ENCODE data around the gene SIRT4.
A peak's percentile ranks its signal among the peaks of the same experiment; 100 is the strongest.

SIRT4 gene

GRCh38 chr12:120278137-120279069 lies 23.7 kb upstream of the SIRT4 start:
- no peak for DNase-seq (ENCODE audit: low read depth, low spot score)

GRCh38 chr12:120283318-120283717 lies 18.8 kb upstream of the SIRT4 start:
- DNase-seq (ENCODE audit: low read depth, low spot score) = peak; percentile 11

DNA sequence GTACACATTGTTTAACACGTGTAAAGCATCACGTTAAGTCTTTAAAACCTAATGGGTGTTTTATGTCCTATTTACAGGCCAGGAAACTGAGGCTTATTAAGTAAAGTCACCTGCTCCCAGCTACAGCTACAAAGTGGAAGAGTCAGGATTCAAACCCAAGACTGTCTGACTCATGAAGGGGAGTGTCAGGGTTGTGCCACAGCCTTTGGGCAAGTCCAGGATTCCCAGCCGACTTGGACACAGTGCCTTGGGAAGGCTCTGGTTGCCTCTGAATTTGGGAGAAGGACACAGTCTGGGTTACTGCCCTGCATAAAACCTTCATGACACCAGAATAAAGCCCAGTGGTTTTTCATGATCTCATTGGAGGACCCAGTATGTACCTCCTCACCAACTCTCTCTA lies 17.7 kb upstream of the SIRT4 start:
- DNase-seq (ENCODE audit: low read depth, low spot score) = no peak

GRCh38 chr12:120286768-120287490 lies 15.2 kb upstream of the SIRT4 start:
- DNase-seq (ENCODE audit: low read depth, low spot score) = peak; percentile 47

DNA sequence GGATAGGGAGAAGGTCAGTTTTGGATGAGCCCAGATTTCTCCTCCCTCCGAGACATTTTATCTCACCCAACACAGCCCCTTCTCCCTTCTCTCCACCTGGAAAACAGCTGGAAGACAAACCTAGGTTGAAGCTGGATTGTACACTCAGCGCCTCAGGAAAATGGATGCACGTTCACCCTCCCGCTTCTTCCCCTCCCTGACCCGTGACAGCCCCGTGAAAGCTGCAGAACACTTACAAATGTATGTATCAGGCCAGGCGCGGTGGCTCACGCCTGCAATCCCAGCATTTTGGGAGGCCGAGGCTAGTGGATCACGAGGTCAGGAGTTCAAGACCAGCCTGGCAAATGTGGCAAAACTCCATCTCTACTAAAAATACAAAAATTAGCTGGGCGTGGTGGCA lies 14.6 kb upstream of the SIRT4 start:
- no peak for DNase-seq (ENCODE audit: low read depth, low spot score)

DNA sequence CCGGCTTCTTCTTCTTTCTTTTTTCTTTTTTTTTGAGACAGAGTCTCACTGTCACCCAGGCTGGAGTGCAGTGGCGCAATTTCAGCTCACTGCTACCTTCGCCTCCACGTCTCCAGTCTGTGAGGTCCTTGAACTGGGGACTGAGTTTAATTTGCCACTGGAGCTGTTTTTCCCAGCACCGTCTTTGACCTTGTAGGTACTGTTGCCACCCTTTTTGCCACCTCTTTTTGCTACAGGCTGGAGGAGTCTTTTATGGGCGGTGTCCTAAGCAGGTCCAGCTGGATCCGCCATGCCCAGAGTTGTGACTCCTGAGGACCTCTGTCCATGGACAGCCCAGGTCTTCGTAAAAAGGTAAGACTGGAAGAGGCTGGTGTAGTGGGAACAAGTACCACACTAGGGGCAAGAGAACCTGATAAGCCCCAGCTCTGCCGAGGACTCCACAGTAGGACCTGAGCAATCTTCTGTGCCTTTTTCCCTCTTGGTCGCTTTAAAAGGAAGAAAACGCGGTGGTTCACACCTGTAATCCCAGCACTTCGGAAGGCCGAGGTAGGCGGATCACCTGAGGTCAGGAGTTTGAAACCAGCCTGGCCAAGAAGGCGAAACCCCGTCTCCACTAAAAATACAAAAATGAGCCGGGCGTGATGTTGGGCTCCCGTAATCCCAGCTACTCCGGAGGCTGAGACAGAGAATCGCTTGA lies 11.4 kb upstream of the SIRT4 start:
- DNase-seq (ENCODE audit: low read depth, low spot score) = peak; percentile 21

DNA sequence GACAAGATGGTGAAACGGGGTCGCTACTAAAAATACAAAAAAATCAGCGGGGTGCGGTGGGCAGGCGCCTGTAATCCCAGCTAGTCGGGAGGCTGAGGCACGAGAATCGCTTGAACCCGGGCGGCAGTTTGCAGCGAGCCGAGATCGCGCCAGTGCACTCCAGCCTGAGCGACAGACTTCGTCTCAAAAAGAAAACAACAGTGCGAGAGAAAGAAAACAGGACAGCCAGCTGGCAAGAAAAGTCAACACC lies 9.8 kb upstream of the SIRT4 start:
- DNase-seq (ENCODE audit: low read depth, low spot score) = no peak

- peak; percentile 92 for DNase-seq (ENCODE audit: low read depth, low spot score)
Measured at GRCh38 chr12:120292661-120293531, 9.2 kb upstream of the SIRT4 start, which contains the start of gene RNU4-1. RNU4-1 (minus strand) TSS chr12:120293237.

- DNase-seq (ENCODE audit: low read depth, low spot score) = no peak
Measured at GRCh38 chr12:120314220-120314619, 12.1 kb downstream of the SIRT4 start.

- DNase-seq (ENCODE audit: low read depth, low spot score) = no peak
Measured at GRCh38 chr12:120316798-120317223, 14.7 kb downstream of the SIRT4 start.

DNA sequence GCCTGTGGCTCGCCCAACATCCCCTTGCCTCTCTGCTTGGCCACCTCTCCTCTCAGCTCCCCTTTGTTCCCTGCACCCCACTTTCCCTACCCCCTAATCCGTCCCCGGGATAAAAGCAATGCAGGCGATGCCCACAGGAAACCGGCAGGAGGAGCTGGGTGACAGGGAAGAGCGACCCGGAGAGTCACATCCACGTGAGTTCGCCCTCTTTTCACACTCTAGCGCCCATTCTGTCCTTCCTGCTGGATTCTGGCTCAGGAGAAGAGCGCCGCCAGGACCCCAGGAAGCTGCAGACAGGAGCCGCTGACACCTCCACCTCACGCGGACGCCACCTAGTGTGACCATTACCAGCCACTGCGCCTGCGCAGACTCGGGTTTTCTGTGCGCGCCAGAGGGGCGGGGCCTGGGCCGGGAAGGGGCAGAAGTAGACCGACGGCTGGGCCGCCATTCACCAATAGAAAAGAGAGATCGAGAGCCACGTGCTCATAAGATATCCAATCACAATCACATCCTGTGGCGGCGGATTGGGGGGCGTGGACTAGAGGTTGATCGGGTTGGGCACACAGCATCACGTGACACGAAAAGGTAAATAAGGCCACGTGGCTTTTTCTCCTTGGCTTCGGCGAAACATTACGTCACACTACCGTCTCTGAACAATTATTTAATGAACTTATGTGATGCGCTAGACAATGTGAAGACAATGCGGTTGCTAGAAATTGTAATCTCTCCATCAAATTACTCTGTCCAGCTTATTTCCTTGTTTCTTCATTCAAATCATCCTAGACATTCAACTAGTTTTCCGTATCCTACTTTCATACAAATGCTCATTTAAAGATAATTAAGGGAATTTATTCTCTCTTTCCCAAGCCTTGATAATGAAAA lies 15.3 kb downstream of the SIRT4 start:
- peak; percentile 100 for DNase-seq (ENCODE audit: low read depth, low spot score)

GRCh38 chr12:120321382-120322202 lies 19.5 kb downstream of the SIRT4 start:
- DNase-seq (ENCODE audit: low read depth, low spot score) = no peak

- DNase-seq (ENCODE audit: low read depth, low spot score) = no peak
Measured at GRCh38 chr12:120323772-120324171, 21.7 kb downstream of the SIRT4 start.

GRCh38 chr12:120324841-120325417 lies 22.8 kb downstream of the SIRT4 start:
- no peak for DNase-seq (ENCODE audit: low read depth, low spot score)

DNA sequence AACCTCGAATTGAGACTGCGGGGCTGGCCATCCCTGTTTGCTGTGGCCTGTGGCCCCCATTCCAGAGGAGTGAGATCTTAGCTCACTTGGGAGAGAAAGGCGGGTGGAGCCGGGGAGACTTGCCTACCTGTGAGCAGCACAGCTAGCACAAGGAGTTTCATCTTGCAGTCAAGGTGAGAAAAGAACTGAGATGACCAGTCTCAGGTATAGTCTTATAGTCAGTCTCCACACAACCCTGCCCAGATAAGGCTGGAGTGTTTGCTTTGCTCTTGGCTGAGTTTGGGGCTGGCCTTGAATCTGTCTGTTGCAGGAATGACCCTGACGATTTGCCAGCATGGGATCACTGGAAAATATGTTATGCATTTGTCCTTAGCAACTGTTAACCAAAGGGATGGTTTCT lies 25.5 kb downstream of the SIRT4 start, which contains the start of gene PLA2G1B:
PLA2G1B (minus strand) TSS at position 187 of the 400 bp plus-strand sequence; CDS start at position 161, 26 bp downstream.
- DNase-seq (ENCODE audit: low read depth, low spot score) = no peak

- no peak for DNase-seq (ENCODE audit: low read depth, low spot score)
Measured at GRCh38 chr12:120328228-120328627, 26.1 kb downstream of the SIRT4 start.

GRCh38 chr12:120331390-120331789 lies 29.3 kb downstream of the SIRT4 start:
- DNase-seq (ENCODE audit: low read depth, low spot score) = no peak

DNA sequence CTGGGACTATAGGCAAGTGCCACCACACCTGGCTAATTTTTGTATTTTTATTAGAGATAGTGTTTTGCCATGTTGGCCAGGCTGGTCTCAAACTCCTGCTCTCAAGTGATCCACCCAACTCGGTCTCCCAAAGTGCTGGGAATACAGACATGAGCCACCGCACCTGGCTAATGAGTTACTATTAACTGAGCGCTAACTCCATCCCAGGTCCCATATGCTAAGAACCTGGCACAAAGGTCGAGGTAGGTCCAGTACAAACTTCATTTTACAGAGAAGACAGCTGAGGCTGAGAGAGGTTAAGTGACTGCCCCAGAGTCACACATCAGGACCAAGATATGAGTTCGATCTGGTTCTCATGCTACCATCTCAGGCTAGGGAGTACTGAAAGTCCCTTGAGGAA lies 29.9 kb downstream of the SIRT4 start:
- DNase-seq (ENCODE audit: low read depth, low spot score) = no peak

GRCh38 chr12:120332523-120332922 lies 30.4 kb downstream of the SIRT4 start:
- no peak for DNase-seq (ENCODE audit: low read depth, low spot score)
